ENCODE results near the gene WDFY3.

GRCh38 chr4:84631573-84631972 is 334.9 kb downstream of the WDFY3 start:
- TF ChIP-seq CTCF (IDR thresholded peaks at IDR 0.05) (no peak), POLR2A (IDR thresholded peaks at IDR 0.05) (no peak)
